OCI-LY7 (cell line): ENCODE data around the gene CPT1A.

Experiments used
- EZH2phosphoT487 ChIP-seq: fragments of 200-600 bp; sonication (generic); IDR thresholded peaks from 2 replicates; pipeline ENCODE4 v1.6.1; 2018; ENCODE audit warnings: low read depth, borderline replicate concordance, mild to moderate bottlenecking, mixed run types, antibody characterized with exemption, low read length, moderate library complexity, mixed read lengths
- TF ChIP-seq, protein P1 (sequence below): fragments of 200-600 bp; sonication (generic); conservative IDR thresholded peaks from 2 replicates; pipeline ENCODE4 v1.5.1; 2014; ENCODE audit warnings: mild to moderate bottlenecking, antibody characterized with exemption, low read length, moderate library complexity, mixed read lengths

DNA sequence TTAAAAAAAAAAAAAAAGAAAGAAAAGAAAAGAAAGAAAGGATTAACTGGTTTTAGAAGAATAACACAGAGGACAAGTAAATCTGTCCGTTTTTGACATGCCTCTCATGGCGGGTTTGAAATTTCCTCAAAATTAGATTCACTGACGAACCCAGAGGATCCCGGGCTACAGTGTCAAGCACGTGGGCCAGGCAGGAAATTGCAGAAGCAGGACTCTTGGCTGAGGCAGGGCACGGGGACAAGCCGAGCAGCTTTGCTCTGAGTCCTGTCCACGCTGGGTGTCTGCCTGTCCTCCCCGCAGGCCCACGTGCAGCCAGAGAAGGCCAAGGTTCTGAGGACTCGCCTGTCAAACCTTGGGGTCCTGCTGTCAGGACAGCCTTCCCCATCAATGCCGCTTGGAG lies 132.7 kb downstream of the CPT1A start:
- TF ChIP-seq, protein P1, sequence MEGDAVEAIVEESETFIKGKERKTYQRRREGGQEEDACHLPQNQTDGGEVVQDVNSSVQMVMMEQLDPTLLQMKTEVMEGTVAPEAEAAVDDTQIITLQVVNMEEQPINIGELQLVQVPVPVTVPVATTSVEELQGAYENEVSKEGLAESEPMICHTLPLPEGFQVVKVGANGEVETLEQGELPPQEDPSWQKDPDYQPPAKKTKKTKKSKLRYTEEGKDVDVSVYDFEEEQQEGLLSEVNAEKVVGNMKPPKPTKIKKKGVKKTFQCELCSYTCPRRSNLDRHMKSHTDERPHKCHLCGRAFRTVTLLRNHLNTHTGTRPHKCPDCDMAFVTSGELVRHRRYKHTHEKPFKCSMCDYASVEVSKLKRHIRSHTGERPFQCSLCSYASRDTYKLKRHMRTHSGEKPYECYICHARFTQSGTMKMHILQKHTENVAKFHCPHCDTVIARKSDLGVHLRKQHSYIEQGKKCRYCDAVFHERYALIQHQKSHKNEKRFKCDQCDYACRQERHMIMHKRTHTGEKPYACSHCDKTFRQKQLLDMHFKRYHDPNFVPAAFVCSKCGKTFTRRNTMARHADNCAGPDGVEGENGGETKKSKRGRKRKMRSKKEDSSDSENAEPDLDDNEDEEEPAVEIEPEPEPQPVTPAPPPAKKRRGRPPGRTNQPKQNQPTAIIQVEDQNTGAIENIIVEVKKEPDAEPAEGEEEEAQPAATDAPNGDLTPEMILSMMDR, result no peak
- no peak for TF ChIP-seq EZH2phosphoT487
